Stimulated activated CD4-positive, alpha-beta T cell treated with anti-CD3 and anti-CD28 coated beads, TNF-alpha, amount 100 ng/mL, for 48 hours (primary cell): ENCODE measurements around the gene PRR23E.

ENCODE experiments used
- DNase-seq, 3 donors: peaks; one replicate each; pipeline ENCODE4 v3.0.0-alpha.2; 2020; ENCODE audit warnings: low read depth in 3 of 3

The PRR23E gene

GRCh38 chr3:127209840-127210653 lies 17.1 kb downstream of the PRR23E start:
- no peak for DNase-seq

GRCh38 chr3:127210654-127210943 lies 17.7 kb downstream of the PRR23E start:
- no peak for DNase-seq

GRCh38 chr3:127211118-127212060 lies 18.5 kb downstream of the PRR23E start:
- no peak for DNase-seq

- DNase-seq: no peak
Measured at GRCh38 chr3:127212231-127212630, 19.3 kb downstream of the PRR23E start.

GRCh38 chr3:127212711-127213110 lies 19.8 kb downstream of the PRR23E start:
- DNase-seq: no peak

- DNase-seq: no peak
Measured at GRCh38 chr3:127213381-127213918, 20.5 kb downstream of the PRR23E start.

GRCh38 chr3:127214975-127215374 lies 22.0 kb downstream of the PRR23E start:
- DNase-seq: no peak

GRCh38 chr3:127215714-127216414 lies 22.9 kb downstream of the PRR23E start:
- no peak for DNase-seq

GRCh38 chr3:127216415-127217261 lies 23.7 kb downstream of the PRR23E start:
- no peak for DNase-seq

GRCh38 chr3:127217596-127218453 lies 24.9 kb downstream of the PRR23E start:
- no peak for DNase-seq

- DNase-seq: no peak
Measured at GRCh38 chr3:127218454-127218922, 25.6 kb downstream of the PRR23E start.

GRCh38 chr3:127220497-127220896 lies 27.6 kb downstream of the PRR23E start:
- no peak for DNase-seq

- DNase-seq: no peak
Measured at GRCh38 chr3:127221037-127221436, 28.1 kb downstream of the PRR23E start.

GRCh38 chr3:127221446-127222035 lies 28.6 kb downstream of the PRR23E start:
- DNase-seq: no peak

GRCh38 chr3:127222163-127222562 lies 29.2 kb downstream of the PRR23E start:
- DNase-seq: no peak

- DNase-seq: no peak
Measured at GRCh38 chr3:127222664-127223063, 29.7 kb downstream of the PRR23E start.

- no peak for DNase-seq
Measured at GRCh38 chr3:127224118-127224517, 31.2 kb downstream of the PRR23E start.

GRCh38 chr3:127226457-127226856 lies 33.5 kb downstream of the PRR23E start:
- no peak for DNase-seq
